GM19240 (cell line): ENCODE measurements around the gene VANGL1.

Source experiments
- DNase-seq: peaks from one replicate; pipeline ENCODE4 v3.0.0; 2011; ENCODE audit warnings: low spot score; ENCODE audit not compliant: insufficient read length

The VANGL1 gene

GRCh38 chr1:115705085-115705951 is 63.5 kb downstream of the VANGL1 start:
- no peak for DNase-seq

DNA sequence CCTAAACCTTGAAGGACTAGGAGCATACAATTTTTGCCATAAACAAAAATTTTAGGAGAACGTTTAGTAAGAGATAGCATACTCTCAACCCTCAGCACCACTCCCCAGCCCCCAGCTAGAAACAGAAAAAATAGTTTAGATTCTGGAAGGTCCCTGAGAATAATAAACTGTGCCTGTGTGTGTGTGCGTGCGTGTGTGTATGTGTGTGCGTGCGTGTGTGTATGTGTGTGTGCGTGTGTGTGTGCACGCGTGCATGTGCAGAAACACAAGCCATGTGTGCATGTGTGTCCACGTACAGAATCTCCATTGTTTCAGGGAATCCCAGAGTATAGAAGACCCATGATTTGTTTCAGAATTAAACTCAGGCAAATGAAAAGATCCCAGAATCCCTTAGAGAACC is 64.2 kb downstream of the VANGL1 start:
- no peak for DNase-seq

GRCh38 chr1:115706587-115707425 is 65.0 kb downstream of the VANGL1 start:
- DNase-seq = no peak

- DNase-seq = no peak
These were observed 69.3 kb downstream of the VANGL1 start for GRCh38 chr1:115710859-115711624.

DNA sequence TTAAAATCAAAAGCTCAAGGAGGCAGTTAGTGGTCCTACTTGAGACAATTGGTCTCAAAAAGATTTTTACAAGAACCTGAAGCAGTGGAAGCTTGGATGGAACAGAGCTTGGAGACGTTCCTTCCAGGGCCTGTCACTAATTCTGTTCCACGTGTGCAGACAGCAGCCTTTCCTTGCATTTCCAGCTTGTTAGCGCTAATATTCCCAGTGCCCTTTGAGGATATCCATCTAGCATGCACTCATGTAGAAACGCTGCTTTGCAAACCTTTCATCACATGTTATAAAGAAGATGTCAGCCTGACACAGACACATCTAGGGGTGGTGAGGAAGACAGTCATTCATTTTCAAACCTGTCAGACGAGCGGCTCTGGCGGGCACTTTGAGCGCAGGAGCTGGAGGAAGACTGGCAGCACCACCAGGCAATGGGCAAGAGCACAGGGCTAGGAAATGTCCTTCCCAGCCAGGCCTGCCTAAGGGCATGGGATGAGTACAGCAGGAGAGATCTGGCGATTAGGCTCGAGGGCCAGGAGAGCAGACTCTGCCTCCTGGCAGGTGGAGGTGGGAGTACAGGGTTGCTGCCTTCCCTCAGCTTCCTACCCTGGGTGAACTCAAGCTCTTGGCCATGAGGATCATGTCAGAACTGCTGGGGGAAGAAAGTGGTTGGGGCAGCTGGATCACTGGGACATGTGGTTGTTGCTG is 71.3 kb downstream of the VANGL1 start:
- DNase-seq = no peak

- no peak for DNase-seq
These were observed 72.1 kb downstream of the VANGL1 start for GRCh38 chr1:115713906-115714305.

GRCh38 chr1:115714572-115715141 is 72.9 kb downstream of the VANGL1 start:
- DNase-seq = no peak

GRCh38 chr1:115717541-115717940 is 75.8 kb downstream of the VANGL1 start:
- no peak for DNase-seq

DNA sequence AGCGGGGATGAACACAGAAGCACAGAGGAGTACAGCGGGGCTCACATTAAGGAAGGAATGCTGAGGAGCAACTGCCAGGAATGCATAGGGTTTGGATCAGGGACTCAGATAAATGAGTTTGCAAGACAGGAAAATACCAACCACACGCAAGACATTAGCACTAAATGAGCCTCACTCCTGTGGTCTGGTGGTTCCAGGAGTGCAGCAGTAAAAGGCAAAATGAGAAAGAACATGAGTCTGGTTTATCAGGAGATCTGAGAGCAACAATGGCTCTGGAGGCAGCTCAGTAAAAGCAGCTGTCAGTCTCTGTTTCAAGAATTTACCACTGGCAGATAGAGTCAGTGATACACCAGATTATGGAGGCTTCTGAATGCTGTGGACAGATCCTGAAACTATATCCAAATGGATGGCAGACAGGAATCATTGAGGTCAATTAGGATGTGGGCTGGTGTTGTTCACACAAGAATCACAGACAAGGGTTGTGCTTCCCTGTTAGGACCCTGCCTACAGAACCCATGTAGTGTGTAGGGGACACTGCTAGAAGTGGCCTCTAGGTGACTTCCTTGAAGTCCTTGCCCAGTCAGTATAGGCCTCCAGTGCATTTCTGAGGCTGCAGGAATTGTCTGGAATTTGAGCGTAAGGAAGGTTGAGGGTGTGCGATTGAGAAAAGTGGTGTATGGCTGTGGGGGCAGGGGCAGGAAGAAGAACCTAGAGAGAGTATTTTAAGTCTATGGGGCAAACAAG is 76.4 kb downstream of the VANGL1 start:
- no peak for DNase-seq

- no peak for DNase-seq
These were observed 77.5 kb downstream of the VANGL1 start for GRCh38 chr1:115719285-115719684.

DNA sequence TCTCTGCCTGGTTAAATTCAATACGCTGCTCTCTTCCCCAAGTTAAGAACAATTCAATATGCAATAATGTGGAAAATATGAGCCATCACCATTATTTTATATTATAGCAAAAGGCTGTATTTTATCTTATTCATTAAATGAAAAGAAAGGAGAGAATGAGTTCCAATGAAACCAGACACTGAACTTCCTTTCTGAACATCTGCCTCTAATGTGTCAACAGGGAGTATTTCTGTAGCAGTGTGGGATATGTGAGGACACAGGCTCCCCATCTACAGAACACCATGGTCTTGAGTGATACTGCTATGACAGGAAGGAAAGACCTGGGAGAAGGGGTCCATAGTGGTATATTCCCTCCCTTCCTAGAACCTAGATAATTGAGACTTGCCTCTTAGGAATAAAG is 80.5 kb downstream of the VANGL1 start:
- DNase-seq = no peak

DNA sequence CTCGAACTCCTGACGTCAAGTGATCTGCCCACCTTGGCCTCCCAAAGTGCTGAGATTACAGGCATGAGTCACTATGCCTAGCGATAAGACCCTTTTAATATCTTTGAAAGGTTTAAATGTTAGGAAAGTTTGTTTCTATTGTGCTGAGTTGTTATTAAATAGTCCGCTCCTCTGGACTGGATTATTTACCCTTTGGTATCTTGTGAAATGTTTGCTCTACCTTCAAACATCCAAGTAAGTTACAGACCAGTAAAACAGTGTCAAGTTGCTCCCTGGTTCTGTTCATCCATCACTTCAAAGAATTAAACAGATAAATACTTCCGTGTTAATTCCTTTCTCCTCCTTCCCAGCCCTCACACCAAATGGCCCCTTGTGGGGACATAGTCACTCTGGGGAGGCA is 82.0 kb downstream of the VANGL1 start:
- no peak for DNase-seq

- DNase-seq = no peak
These were observed 83.8 kb downstream of the VANGL1 start for GRCh38 chr1:115725600-115725999.

DNA sequence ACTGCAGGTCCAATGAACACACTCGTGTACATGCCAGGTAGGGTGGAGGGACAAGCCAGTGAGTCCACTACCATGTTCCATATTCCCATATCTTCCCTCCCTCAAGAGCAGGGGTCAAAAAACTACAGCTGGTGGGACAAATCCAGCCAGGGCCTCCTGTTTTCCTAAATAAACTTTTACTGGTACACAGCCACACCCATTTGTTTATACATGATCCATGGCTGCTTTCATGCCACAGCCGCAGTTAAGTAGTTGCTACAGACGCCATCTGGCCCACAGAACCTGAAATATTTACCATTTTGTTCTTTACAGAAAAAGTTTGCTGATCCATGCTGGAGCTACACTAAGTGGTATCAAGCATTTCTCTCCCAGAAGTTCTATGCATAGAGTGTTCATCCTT is 84.4 kb downstream of the VANGL1 start:
- no peak for DNase-seq

GRCh38 chr1:115726570-115726969 is 84.8 kb downstream of the VANGL1 start:
- no peak for DNase-seq

DNA sequence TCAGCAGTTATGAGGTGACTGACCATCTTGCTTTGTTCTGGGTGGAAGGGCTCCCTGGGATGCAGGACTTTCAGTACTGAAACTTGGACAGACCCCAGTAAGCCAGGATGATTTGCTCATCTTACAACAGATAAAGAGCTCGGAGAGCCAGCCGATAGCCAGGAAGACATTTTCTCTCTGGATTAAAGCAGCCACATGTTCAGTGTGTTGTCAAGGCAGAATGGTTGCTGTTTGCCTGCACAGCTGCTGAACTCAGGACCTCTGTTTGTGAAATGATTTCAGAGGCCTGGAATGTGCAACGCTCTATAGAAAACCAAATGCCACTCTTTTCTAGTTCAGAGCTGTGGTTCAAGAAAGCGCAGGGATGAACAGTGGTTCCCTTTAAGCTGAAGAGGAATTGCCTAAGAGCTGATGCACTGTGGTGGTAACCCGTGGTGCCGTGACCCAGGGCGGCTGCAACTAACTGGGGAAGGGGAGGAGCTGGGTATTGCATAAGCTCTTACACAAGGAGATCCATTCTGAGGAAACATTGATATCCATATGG is 86.0 kb downstream of the VANGL1 start:
- no peak for DNase-seq

DNA sequence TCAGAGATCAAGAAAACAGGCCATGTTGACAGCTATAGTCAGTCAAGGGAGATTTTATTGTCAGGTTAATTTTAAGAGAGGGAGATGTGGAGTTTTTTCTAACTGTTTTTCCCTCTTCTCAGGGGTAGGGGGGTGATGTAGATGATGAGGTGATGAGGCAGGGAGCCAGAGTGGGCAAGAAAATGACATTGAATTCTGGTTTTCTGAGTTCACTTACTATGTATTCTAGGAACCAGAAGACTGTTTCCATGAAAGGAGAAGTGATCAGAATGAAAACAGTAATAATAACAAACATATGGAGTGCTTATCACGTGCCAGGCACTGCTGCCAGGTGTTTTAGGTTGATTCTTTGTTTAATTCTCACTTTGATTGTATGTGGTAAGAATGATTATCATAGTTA is 86.6 kb downstream of the VANGL1 start:
- no peak for DNase-seq

DNA sequence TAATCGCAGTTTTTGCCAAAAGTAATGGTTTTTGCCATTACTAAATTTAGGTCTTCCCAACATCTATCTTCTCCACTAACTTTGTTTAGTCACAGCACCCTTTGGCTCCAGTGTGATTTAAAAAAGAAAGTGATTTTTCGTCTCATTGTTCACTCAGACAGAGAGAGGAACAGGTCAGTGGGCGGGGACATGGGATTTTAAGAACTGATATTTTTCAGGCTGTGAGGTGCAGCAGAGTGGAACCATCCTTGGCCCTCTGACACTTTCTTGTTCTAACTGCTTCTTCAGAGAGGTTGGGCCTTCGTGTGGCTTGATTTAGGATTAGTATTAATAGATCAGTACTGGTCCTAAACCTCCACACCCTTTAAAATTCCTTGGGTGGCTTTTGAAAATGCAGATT is 88.0 kb downstream of the VANGL1 start:
- peak; percentile 50 for DNase-seq

GRCh38 chr1:115732316-115732715 is 90.5 kb downstream of the VANGL1 start:
- no peak for DNase-seq

DNA sequence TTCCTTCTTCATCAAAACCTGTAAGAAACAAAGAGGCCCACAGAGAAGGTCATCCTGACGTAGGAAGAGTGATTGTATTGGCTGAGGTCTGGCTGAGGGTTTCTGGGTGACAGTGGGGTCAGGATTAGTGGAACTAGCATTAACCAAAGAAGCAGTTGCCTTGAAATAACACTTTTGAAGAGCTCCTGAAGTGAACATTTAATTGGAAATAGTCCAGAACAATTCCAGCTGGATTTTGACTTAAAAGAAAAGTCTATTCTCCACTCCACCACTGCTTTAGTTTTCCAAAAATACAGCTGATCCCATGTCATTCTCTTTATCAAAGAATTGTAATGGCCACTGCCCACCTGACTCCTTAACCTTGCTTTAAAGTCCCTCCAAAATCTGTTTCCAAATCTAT is 99.0 kb downstream of the VANGL1 start:
- DNase-seq = no peak
